GM19043 (cell line): ENCODE measurements around the gene ARVCF.

Experiments
- ATAC-seq: cut with Tn5 transposase; IDR thresholded peaks from one replicate; pipeline ENCODE4 v1.9.1; 2021; ENCODE audit warnings: low read depth; ENCODE audit not compliant: unreplicated experiment

The ARVCF gene

GRCh38 chr22:19976671-19977070 lies 40.0 kb downstream of the ARVCF start:
- no peak for ATAC-seq

GRCh38 chr22:19975707-19976035 lies 41.0 kb downstream of the ARVCF start:
- ATAC-seq: no peak

GRCh38 chr22:19974935-19975706 lies 41.5 kb downstream of the ARVCF start:
- ATAC-seq: no peak

GRCh38 chr22:19974268-19974861 lies 42.3 kb downstream of the ARVCF start:
- no peak for ATAC-seq

- no peak for ATAC-seq
These were observed 42.9 kb downstream of the ARVCF start for GRCh38 chr22:19973551-19974267.

GRCh38 chr22:19972652-19973550 lies 43.7 kb downstream of the ARVCF start:
- ATAC-seq: no peak

- no peak for ATAC-seq
These were observed 44.4 kb downstream of the ARVCF start for GRCh38 chr22:19972251-19972650.

- ATAC-seq: no peak
These were observed 45.1 kb downstream of the ARVCF start for GRCh38 chr22:19971276-19972124.

- no peak for ATAC-seq
These were observed 45.9 kb downstream of the ARVCF start for GRCh38 chr22:19970479-19971275.

GRCh38 chr22:19970031-19970478 lies 46.6 kb downstream of the ARVCF start:
- ATAC-seq: no peak

- ATAC-seq: no peak
These were observed 47.3 kb downstream of the ARVCF start for GRCh38 chr22:19969141-19969928.

- no peak for ATAC-seq
These were observed 48.2 kb downstream of the ARVCF start for GRCh38 chr22:19968450-19968891.

- ATAC-seq: no peak
These were observed 48.7 kb downstream of the ARVCF start for GRCh38 chr22:19967850-19968449.

- no peak for ATAC-seq
These were observed 49.5 kb downstream of the ARVCF start for GRCh38 chr22:19966908-19967750.

GRCh38 chr22:19965771-19966709 lies 50.6 kb downstream of the ARVCF start:
- no peak for ATAC-seq
